ENCODE data around the gene GTF2H1. TPM values are rescaled to one million over a fixed set of nuclear protein-coding genes. Genes with fewer than 3 reads are reported as not detected.

The GTF2H1 gene
- total RNA-seq, 1 experiment from 2014 or later: 39.4 TPM

- H4K91ac ChIP-seq (ENCODE audit: insufficient read length, low read depth, low read length): no peak overlapping the region
- H4K20me1 ChIP-seq (ENCODE audit: control insufficient read depth, insufficient read depth, insufficient read length): no peaks in the 10 kb centered on the region
- peaks cover 15% of the 10 kb centered on the region for H3K23me2 ChIP-seq (ENCODE audit: insufficient read length, low read depth, low read length, poor library complexity, severe bottlenecking)
- H3K4me2 ChIP-seq (ENCODE audit: insufficient read depth, insufficient read length, low read length): peak overlapping the region; percentile 90
- no peaks in the 10 kb centered on the region for H3K9me3 Mint-ChIP-seq
- no peaks in the 10 kb centered on the region for H3K79me1 ChIP-seq (ENCODE audit: insufficient read depth, low read depth, low read length, poor library complexity, severe bottlenecking)
- H3K23ac ChIP-seq (ENCODE audit: insufficient read length, low read depth, low read length): no peak overlapping the region
- no CpG with 5 or more reads among the region's 46 CpGs for WGBS (ENCODE audit: extremely low coverage, insufficient read length, low lambda C conversion rate)
- no peak overlapping the region for H2BK120ac ChIP-seq (ENCODE audit: low read depth, low read length, poor library complexity, severe bottlenecking)
- TF ChIP-seq CTCF (conservative IDR thresholded peaks at IDR 0.05): no peak
- peaks cover 2% of the 10 kb centered on the region; the same call in 1 of the 2 replicates for H3K27me3 ChIP-seq (ENCODE audit: insufficient read depth, low read length)
- H3K79me2 ChIP-seq (ENCODE audit: insufficient read depth, low read length): peaks cover 10% of the 10 kb centered on the region; the same call in 1 of the 2 replicates
- peaks cover 22 to 47% (median 41%) of the 10 kb centered on the region in 3 experiments; a peak in 6 of 7 replicates for H3K36me3 Mint-ChIP-seq (ENCODE audit: insufficient read depth in 1 of 3, low read depth in 3 of 3)
- no peak overlapping the region for H2BK5ac ChIP-seq (ENCODE audit: insufficient read length, low read length)
- no peak overlapping the region for H2AFZ ChIP-seq (ENCODE audit: low read length)
- H2BK12ac ChIP-seq (ENCODE audit: insufficient read length, low read depth, low read length): no peak overlapping the region
- H3K27me3 Mint-ChIP-seq (ENCODE audit: low read depth): peaks cover 6% of the 10 kb centered on the region
- H4K8ac ChIP-seq (replicated peaks; ENCODE audit: insufficient read length, low read depth, low read length): no peak overlapping the region
- no peak overlapping the region for H2BK15ac ChIP-seq (ENCODE audit: low read depth, low read length)
- no peak overlapping the region for H2BK20ac ChIP-seq (ENCODE audit: low read depth, low read length, poor library complexity, severe bottlenecking)
- peak overlapping the region; percentile 96 to 97 for H3K4me3 Mint-ChIP-seq
- H3K9me3 ChIP-seq (ENCODE audit: control insufficient read depth, low read depth, low read length): no peaks in the 10 kb centered on the region
- H3K27ac Mint-ChIP-seq: peak overlapping the region; percentile 90 to 98 (median 98)
- H2AK5ac ChIP-seq (ENCODE audit: insufficient read length, low read length): no peak overlapping the region
- H3K4me1 ChIP-seq (ENCODE audit: insufficient read depth, low read length): 0 out of 2 replicates have a peak, but pooled peaks cover 4% of the 10 kb centered on the region
- H3K18ac ChIP-seq (ENCODE audit: insufficient read length, low read depth, low read length): peak overlapping the region; percentile 22
- no peak overlapping the region for H3T11ph ChIP-seq (ENCODE audit: low read length)
- no peak overlapping the region for H3K27ac ChIP-seq (ENCODE audit: insufficient read length, low read depth, low read length)
- peaks cover 0 to 15% of the 10 kb centered on the region in 2 experiments; a peak in 3 of 4 replicates for H3K4me1 Mint-ChIP-seq
- H3K14ac ChIP-seq (ENCODE audit: insufficient read depth, low read length): peak overlapping the region; percentile 44; the same call in 1 of the 2 replicates
- no peak overlapping the region for H4K5ac ChIP-seq (ENCODE audit: insufficient read length, low read depth, low read length)
- H3K4ac ChIP-seq (ENCODE audit: low read depth, low read length): no peak overlapping the region
- H3K9ac ChIP-seq (ENCODE audit: extremely low read depth, insufficient read length, low read length): peak overlapping the region; percentile 89
- DNase-seq: peak; percentile 98
- H3K56ac ChIP-seq (ENCODE audit: insufficient read length, low read depth, low read length): no peak overlapping the region
Measured at GRCh38 chr11:18395735-18396504, 73.6 kb downstream of the GTF2H1 start.

Data from H9 (cell line).